ENCODE data around the gene NSD1. TPM values are rescaled to one million over a fixed set of nuclear protein-coding genes. Genes with fewer than 3 reads are reported as not detected.
A peak's percentile ranks its signal among the peaks of the same experiment; 100 is the strongest.

The NSD1 gene
- total RNA-seq, 4 donors from 2014 or later: 46.4 to 112 (median 50.1) TPM

DNA sequence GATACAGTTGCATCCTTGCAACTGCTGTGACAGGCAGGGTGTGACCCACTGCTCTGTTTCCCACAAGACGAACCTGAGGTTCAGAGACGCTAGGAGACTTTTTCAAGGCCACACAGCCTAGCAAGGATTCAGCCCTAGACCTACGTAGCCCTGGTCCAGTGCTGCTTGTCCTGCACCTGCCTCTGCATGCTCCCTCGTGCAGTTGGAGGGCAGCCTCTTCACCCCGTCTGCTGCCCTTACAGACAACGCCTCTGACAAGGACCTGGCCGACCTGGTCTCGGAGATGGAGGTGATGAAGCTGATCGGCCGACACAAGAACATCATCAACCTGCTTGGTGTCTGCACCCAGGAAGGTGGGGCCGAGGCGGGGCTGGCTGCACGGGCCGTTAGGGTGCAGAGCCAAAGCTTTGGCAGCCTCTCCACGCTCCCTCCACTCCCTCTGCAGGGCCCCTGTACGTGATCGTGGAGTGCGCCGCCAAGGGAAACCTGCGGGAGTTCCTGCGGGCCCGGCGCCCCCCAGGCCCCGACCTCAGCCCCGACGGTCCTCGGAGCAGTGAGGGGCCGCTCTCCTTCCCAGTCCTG, 38.4 kb upstream of the NSD1 start:
- peaks cover 0 to 19% (median 0%) of the 10 kb centered on the region in 3 donors for H3K36me3 ChIP-seq
- peak overlapping the region in 3 of 4 donors; percentile 62 to 70 (median 69) for H3K27ac ChIP-seq
- TF ChIP-seq CTCF (IDR thresholded peaks at IDR 0.05) (no peak), POLR2A (IDR thresholded peaks at IDR 0.05) (no peak)
- H3K4me3 ChIP-seq: no peak overlapping the region
- peaks cover 0 to 33% (median 2%) of the 10 kb centered on the region in 4 donors for H3K4me1 ChIP-seq
- no peaks in the 10 kb centered on the region for H3K9me3 ChIP-seq
- no peak for DNase-seq
- no peaks in the 10 kb centered on the region for H3K27me3 ChIP-seq

GRCh38 chr5:177096162-177097015, 37.2 kb upstream of the NSD1 start:
- Histone ChIP-seq H3K36me3 (peaks cover 0 to 19% (median 0%) of the 10 kb centered on the region in 3 donors), H3K9me3 (no peaks in the 10 kb centered on the region), H3K27ac (peak overlapping the region in 2 of 4 donors; percentile 69 to 70), H3K4me1 (peaks cover 0 to 21% (median 2%) of the 10 kb centered on the region in 4 donors), H3K4me3 (no peak overlapping the region), H3K27me3 (no peaks in the 10 kb centered on the region)
- TF ChIP-seq CTCF (IDR thresholded peaks at IDR 0.05) (no peak), POLR2A (IDR thresholded peaks at IDR 0.05) (no peak)
- DNase-seq: no peak

DNA sequence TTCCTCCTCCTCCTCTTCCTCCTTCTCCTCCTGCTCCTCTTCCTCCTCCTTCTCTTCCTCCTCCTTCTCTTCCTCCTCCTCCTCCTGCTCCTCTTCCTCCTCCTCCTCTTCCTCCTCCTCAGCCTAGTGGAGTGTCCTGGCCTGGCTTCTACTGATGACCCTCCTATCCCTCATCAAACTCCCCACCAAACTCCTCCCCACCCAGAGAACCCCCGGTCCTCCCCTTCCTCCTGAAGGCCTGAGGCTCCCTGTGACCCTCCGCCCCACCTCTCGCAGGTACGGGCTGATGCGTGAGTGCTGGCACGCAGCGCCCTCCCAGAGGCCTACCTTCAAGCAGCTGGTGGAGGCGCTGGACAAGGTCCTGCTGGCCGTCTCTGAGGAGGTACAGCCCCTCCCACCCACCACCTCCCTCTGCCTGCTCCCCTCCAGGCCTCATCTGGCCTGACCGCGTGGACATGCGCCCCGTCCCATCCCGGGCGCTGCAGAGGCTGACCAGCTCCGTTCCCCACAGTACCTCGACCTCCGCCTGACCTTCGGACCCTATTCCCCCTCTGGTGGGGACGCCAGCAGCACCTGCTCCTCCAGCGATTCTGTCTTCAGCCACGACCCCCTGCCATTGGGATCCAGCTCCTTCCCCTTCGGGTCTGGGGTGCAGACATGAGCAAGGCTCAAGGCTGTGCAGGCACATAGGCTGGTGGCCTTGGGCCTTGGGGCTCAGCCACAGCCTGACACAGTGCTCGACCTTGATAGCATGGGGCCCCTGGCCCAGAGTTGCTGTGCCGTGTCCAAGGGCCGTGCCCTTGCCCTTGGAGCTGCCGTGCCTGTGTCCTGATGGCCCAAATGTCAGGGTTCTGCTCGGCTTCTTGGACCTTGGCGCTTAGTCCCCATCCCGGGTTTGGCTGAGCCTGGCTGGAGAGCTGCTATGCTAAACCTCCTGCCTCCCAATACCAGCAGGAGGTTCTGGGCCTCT, 36.3 kb upstream of the NSD1 start:
- Histone ChIP-seq H3K27me3 (no peaks in the 10 kb centered on the region), H3K4me3 (no peak overlapping the region), H3K36me3 (peaks cover 0 to 17% (median 0%) of the 10 kb centered on the region in 3 donors), H3K4me1 (peaks cover 0 to 21% (median 2%) of the 10 kb centered on the region in 4 donors), H3K27ac (peak overlapping the region in 3 of 4 donors; percentile 50 to 75 (median 69)), H3K9me3 (no peaks in the 10 kb centered on the region)
- DNase-seq: no peak
- TF ChIP-seq POLR2A (IDR thresholded peaks at IDR 0.05) (no peak), CTCF (IDR thresholded peaks at IDR 0.05) (no peak)

DNA sequence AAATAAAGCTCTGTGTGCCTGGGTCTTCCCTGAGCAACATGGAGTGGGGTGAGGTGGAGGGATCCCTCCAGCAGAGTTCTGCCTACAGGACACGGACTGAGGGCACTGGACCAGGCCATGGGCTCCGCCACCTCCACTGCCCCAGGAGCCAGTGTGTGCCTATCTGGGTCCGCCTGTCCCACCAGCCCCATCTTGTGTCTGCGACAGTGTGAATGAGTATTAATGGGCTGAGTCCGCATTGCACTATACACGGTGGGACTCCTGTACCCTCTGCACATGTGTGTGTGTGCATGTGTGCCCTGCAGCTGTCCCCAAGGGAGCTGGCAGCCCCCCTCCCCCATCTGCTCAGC, 35.5 kb upstream of the NSD1 start:
- H3K27ac ChIP-seq: peak overlapping the region; percentile 30 to 75 (median 60)
- no peaks in the 10 kb centered on the region for H3K9me3 ChIP-seq
- H3K4me1 ChIP-seq: peaks cover 0 to 21% (median 2%) of the 10 kb centered on the region in 4 donors
- H3K4me3 ChIP-seq: no peak overlapping the region
- H3K27me3 ChIP-seq: no peaks in the 10 kb centered on the region
- DNase-seq: no peak
- no peak for TF ChIP-seq CTCF (IDR thresholded peaks at IDR 0.05)
- no peak for TF ChIP-seq POLR2A (IDR thresholded peaks at IDR 0.05)
- peaks cover 0 to 9% (median 0%) of the 10 kb centered on the region in 3 donors for H3K36me3 ChIP-seq

GRCh38 chr5:177098470-177099141, 35.0 kb upstream of the NSD1 start:
- Histone ChIP-seq H3K27ac (peak overlapping the region; percentile 30 to 75 (median 60)), H3K4me3 (no peak overlapping the region), H3K27me3 (no peaks in the 10 kb centered on the region), H3K36me3 (peaks cover 0 to 5% (median 0%) of the 10 kb centered on the region in 3 donors), H3K9me3 (no peaks in the 10 kb centered on the region), H3K4me1 (peaks cover 0 to 21% (median 2%) of the 10 kb centered on the region in 4 donors)
- TF ChIP-seq CTCF (IDR thresholded peaks at IDR 0.05) (no peak), POLR2A (IDR thresholded peaks at IDR 0.05) (no peak)
- DNase-seq: no peak
